Naive B cell (primary cell): Measurements from ENCODE around the gene DROSHA. TPM values are rescaled to one million over a fixed set of nuclear protein-coding genes. Genes with fewer than 3 reads are reported as not detected.
A peak's percentile ranks its signal among the peaks of the same experiment; 100 is the strongest.

Experiments
- ATAC-seq, 2 donors: fragments of 150-1000 bp; cut with Tn5 transposase; 2 replicates each; pipeline ENCODE4 v1.10.0; 2021; ENCODE audit warnings: low read depth in 2 of 2, mild to moderate bottlenecking in 2 of 2, moderate library complexity in 2 of 2
- DNase-seq: peaks from one replicate; pipeline ENCODE4 v3.0.0; 2022
- H3K27ac Mint-ChIP-seq, 6 donors: one replicate each; pipeline ENCODE4 v1.8.0; 2020 to 2022; ENCODE audit warnings: mild to moderate bottlenecking in 6 of 6, mixed read lengths in 6 of 6, moderate library complexity in 5 of 6, inconsistent platforms in 2 of 6
- H3K27me3 Mint-ChIP-seq, 3 donors: one replicate each; pipeline ENCODE4 v1.8.0; 2021 to 2022; ENCODE audit warnings: mixed read lengths in 3 of 3, mild to moderate bottlenecking in 1 of 3
- H3K36me3 Mint-ChIP-seq, 2 donors: one replicate each; pipeline ENCODE4 v1.8.0; 2020 to 2022; ENCODE audit warnings: mixed read lengths in 2 of 2, inconsistent platforms in 1 of 2, mild to moderate bottlenecking in 1 of 2
- H3K4me1 Mint-ChIP-seq, 3 donors: one replicate each; pipeline ENCODE4 v1.8.0; 2020 to 2022; ENCODE audit warnings: mixed read lengths in 3 of 3, inconsistent platforms in 1 of 3, mild to moderate bottlenecking in 1 of 3, moderate library complexity in 1 of 3
- H3K4me3 Mint-ChIP-seq, 8 donors: one replicate each; pipeline ENCODE4 v1.8.0; 2020 to 2022; ENCODE audit warnings: mild to moderate bottlenecking in 8 of 8, mixed read lengths in 8 of 8, moderate library complexity in 8 of 8, inconsistent platforms in 2 of 8
- H3K9me3 Mint-ChIP-seq, 7 donors: one replicate each; pipeline ENCODE4 v1.8.0; 2020 to 2022; ENCODE audit warnings: mixed read lengths in 7 of 7, mild to moderate bottlenecking in 5 of 7, inconsistent platforms in 2 of 7, moderate library complexity in 1 of 7
- polyA plus RNA-seq, 6 donors: library from polyadenylated mRNA; unstranded; fragments of 300-500 nt; fragmentation: Illumina TruSeq; gene quantifications; one replicate each; pipeline ENCODE4 v1.2.3, GENCODE V29; 2021; ENCODE audit warnings: low read depth in 6 of 6

DROSHA gene
- polyA plus RNA-seq, 6 donors from 2014 or later = 10.6 to 20.6 (median 13.8) TPM

DNA sequence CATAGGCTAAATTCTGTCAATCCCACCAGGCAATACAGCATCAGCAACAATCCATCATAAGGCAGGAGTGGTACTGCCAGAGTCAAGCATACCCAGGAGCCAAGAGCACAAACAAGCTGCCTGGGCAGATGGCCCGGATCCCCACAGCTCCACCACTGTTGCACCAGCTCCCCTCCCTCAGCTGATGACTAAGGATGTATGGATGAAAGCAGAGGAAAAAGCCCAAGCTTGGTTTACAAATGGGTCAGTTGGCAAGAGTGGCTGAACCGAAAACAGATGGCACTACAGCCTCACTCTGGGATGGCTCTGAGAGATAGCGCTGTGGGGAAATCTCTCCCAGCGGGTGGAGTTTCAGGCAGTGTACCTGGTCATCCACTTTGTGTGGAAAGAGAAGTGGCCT lies 29.4 kb downstream of the DROSHA start:
- H3K27me3 Mint-ChIP-seq = no peaks in the 10 kb centered on the region
- no peak overlapping the region for H3K4me3 Mint-ChIP-seq
- no peak for ATAC-seq
- H3K9me3 Mint-ChIP-seq = no peaks in the 10 kb centered on the region
- no peak overlapping the region for H3K27ac Mint-ChIP-seq
- peaks cover 0 to 5% (median 0%) of the 10 kb centered on the region in 3 donors for H3K4me1 Mint-ChIP-seq
- DNase-seq = no peak
- peaks cover 53 to 63% of the 10 kb centered on the region in 2 donors for H3K36me3 Mint-ChIP-seq

DNA sequence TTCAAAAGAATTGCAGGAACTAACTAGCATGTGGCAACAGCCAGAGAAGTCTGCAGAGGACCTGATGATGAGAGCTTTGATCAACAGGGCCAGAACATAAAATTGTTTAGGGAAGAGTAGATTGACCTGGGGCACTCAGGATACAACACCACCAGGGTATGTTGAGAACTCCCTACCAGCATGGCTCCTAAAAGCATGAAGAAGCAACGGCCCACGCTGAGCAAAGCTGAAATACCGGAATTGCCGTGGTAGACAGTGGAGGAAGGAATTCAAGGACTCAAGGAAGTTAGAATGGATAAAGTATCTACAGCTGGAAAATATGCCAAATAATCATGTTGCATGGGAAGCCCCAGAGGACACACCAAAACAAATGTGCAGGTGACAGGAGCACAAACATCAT lies 31.6 kb downstream of the DROSHA start:
- Mint-ChIP-seq H3K4me1 (peaks cover 0 to 5% (median 0%) of the 10 kb centered on the region in 3 donors), H3K27ac (no peak overlapping the region), H3K36me3 (peaks cover 62 to 68% of the 10 kb centered on the region in 2 donors), H3K27me3 (no peaks in the 10 kb centered on the region), H3K9me3 (no peaks in the 10 kb centered on the region), H3K4me3 (no peak overlapping the region)
- ATAC-seq (no peak), DNase-seq (no peak)

DNA sequence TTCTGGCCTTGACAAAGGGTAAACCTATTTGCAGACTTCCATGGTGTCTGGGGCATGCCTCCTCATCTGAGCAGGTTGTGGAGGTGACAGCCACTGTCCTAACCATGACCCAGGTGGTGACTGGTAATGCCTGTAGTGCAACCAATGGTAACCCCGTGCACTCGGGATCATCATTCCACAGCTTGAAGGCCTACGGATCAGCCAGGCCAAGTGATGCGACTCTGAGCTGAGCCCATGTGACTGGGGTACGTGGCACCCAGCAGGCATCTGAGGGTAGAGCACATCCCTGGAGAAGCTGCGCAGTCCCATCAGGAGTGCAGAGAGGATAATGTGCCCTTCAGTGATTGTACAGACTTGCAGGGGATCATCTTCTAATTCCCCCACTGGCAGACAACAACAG lies 35.0 kb downstream of the DROSHA start:
- Mint-ChIP-seq H3K9me3 (no peaks in the 10 kb centered on the region), H3K36me3 (peaks cover 49 to 64% of the 10 kb centered on the region in 2 donors), H3K4me1 (no peaks in the 10 kb centered on the region), H3K4me3 (no peak overlapping the region), H3K27me3 (no peaks in the 10 kb centered on the region), H3K27ac (no peak overlapping the region)
- ATAC-seq (no peak), DNase-seq (no peak)

DNA sequence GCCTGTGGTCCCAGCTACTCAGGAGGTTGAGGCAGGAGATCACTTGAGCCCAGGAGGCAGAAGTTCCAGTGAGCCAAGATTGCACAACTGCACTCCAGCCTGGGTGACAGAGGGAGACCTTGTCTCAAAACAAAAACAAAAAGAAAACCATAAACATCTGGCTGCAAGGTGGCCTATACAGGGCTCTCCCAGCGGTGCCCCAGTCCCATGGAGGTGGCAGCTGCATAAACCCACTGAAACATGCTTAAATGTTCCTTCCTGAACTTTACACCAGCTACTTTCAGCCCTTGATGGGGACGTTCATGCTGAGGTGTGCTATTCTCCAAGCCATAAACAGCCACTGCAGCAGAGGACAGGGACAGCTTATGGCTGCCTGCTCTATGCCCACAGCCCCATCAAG lies 35.6 kb downstream of the DROSHA start:
- Mint-ChIP-seq H3K4me3 (no peak overlapping the region), H3K27ac (no peak overlapping the region), H3K4me1 (no peaks in the 10 kb centered on the region), H3K9me3 (no peaks in the 10 kb centered on the region), H3K27me3 (no peaks in the 10 kb centered on the region), H3K36me3 (peaks cover 51 to 64% of the 10 kb centered on the region in 2 donors)
- ATAC-seq (no peak), DNase-seq (no peak)

DNA sequence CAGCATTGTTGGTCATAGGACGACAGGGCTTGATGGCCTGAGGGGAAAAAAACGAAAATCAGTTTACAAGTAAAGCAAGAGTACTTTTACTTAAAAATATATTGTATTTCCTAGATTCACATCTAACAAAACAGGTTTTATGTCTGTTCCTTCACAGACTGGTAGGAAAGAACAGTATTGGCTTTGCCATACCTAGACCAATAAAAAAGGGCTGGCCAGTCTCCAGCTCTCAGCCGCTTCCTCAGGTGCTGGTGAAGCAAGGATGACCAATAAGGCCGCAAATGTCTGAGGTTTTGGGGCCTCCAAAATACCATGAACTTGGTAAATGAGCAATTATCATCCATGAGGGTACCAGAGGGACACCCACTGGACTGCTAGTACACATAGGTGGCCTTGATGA lies 36.6 kb downstream of the DROSHA start:
- DNase-seq = no peak
- Mint-ChIP-seq H3K4me1 (no peaks in the 10 kb centered on the region), H3K27ac (no peak overlapping the region), H3K4me3 (no peak overlapping the region), H3K36me3 (peaks cover 54 to 59% of the 10 kb centered on the region in 2 donors), H3K9me3 (no peaks in the 10 kb centered on the region), H3K27me3 (no peaks in the 10 kb centered on the region)
- no peak for ATAC-seq

DNA sequence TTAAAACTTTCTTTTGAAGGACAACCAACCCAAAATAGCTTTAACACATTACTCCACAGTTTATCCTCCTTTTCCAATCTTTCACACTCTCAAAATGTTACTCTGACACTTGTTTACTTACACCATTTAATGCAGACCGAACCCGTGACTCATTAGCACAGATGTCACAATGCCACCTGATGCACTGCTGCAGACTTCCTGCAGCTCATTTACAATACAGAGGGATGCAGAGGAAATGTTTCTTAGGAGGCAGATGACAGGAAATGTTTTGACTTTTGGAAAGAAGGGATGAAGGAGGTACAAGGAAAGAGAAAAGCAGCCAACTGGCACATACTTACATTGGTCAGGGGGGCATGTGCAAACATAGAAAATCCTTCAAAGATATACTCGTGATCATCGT lies 39.0 kb downstream of the DROSHA start:
- ATAC-seq = no peak
- no peak overlapping the region for H3K4me3 Mint-ChIP-seq
- peaks cover 43 to 54% of the 10 kb centered on the region in 2 donors for H3K36me3 Mint-ChIP-seq
- no peak for DNase-seq
- no peaks in the 10 kb centered on the region for H3K9me3 Mint-ChIP-seq
- H3K27ac Mint-ChIP-seq = no peak overlapping the region
- no peaks in the 10 kb centered on the region for H3K4me1 Mint-ChIP-seq
- H3K27me3 Mint-ChIP-seq = no peaks in the 10 kb centered on the region

DNA sequence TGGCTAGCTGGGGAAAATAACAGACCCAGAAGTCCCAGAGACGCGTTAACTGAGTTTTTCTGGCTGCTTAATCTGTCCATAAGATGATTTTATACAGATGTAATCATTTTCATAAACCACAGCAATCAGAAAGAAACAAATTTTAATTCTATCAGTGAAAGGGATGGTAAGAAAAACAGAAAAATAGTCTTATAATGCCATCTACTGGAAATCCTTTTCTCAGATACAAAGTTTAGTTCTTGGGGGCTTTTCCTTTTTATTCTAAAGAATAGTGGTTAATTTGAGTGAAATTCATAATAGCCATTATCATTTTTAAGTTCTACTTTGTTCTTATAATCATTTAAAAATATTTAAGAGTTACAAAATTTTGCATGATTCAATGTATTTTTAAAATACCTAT lies 44.4 kb downstream of the DROSHA start:
- DNase-seq (no peak), ATAC-seq (no peak)
- Mint-ChIP-seq H3K27me3 (no peaks in the 10 kb centered on the region), H3K4me3 (no peak overlapping the region), H3K4me1 (no peaks in the 10 kb centered on the region), H3K9me3 (no peaks in the 10 kb centered on the region), H3K36me3 (peaks cover 19 to 50% of the 10 kb centered on the region in 2 donors), H3K27ac (no peak overlapping the region)

DNA sequence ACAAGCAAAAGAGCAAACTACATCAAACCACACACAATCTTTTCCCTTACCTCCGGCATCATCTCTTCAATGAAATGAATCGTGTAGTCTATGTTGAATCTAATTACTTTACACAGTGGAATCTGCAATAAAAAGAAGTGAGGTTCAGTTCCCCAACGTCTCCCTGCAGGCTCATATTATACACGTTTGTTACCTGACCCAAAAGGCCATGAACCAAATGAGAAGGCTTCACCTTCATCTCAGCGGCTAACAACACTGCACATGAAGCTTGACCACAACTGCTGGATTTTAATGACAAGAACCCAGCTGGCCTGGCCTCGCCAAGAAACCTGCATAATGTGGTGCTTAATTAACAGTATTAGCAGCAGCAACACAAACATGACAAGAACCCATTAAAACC lies 45.5 kb downstream of the DROSHA start:
- no peak for ATAC-seq

DNA sequence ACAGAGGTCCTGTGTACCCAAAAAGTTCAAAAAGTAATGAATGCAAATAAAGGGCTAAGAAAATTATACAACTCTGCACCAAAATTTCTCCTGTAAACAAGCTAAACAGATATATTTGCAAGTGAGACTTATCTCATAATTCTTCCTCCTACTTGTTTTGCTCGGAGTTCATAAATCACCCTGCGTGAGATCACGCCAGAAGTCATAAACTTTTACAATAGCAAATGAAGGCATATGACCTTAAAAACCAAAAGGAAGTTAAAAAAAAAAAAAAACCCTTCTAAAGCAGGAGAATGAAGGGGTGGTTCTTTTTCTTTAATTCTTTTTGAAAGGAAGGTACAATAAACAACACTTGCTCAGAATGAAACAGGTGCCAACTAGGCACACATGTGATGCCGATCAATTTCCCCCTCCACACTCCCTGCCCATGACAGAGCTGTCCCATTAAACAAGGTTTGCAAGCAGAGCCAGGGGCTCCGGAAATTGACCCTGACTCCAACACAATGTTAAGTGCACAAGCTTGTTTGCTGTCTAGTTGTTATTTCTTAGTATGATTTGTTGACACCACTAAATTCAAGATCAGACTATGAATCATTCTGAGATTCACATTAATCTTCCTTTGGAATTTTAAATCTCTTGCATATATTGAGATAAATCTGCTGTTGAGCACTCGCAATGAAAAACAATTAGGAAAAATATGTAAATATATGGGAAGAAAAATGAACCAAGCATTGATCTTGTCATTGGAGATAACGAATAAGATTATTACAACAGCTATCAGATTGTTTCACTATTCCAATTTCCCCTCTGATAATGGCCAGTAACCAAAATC lies 46.3 kb downstream of the DROSHA start:
- ATAC-seq (no peak), DNase-seq (no peak)
- Mint-ChIP-seq H3K36me3 (peaks cover 28 to 57% of the 10 kb centered on the region in 2 donors), H3K4me1 (no peaks in the 10 kb centered on the region), H3K27ac (no peak overlapping the region), H3K27me3 (no peaks in the 10 kb centered on the region), H3K9me3 (no peaks in the 10 kb centered on the region), H3K4me3 (no peak overlapping the region)

More for the DNA sequence above, 45.5 kb downstream of the DROSHA start:
- H3K4me1 Mint-ChIP-seq = no peaks in the 10 kb centered on the region
- no peak for DNase-seq
- H3K27ac Mint-ChIP-seq = no peak overlapping the region
- H3K27me3 Mint-ChIP-seq = no peaks in the 10 kb centered on the region
- H3K9me3 Mint-ChIP-seq = no peaks in the 10 kb centered on the region
- H3K36me3 Mint-ChIP-seq = peaks cover 25 to 54% of the 10 kb centered on the region in 2 donors
- no peak overlapping the region for H3K4me3 Mint-ChIP-seq

DNA sequence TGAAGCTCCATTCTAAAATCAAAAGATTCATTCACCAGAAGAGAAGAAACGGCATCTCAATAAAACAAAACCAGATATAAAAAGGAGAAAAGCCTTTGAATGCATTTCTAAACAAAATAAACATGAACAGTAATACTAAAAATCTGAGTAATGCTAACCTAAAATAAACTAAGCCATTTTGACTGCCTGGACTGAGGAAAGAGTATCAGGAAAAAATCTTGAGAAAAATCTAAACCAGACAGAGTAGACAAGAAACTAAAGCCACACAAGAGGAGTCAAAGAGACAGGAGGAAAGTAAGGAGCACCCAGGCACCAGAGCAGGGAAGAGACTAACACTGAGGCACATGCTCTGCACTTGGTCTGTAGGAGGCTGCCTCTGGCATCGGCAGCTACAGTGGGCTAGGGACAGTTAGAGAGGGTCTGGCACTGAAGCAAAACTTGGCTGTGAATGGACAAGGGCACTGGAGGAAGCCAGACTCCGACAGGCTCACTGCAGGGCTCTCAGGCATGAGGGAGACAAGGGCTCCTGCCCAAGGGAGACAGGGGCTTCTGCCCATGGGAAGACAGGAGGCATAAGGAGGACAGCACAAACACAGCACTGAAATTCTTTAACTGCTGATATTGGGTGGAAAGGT lies 50.2 kb downstream of the DROSHA start:
- H3K27me3 Mint-ChIP-seq = no peaks in the 10 kb centered on the region
- peaks cover 20 to 54% of the 10 kb centered on the region in 2 donors for H3K36me3 Mint-ChIP-seq
- no peaks in the 10 kb centered on the region for H3K4me1 Mint-ChIP-seq
- ATAC-seq = no peak
- peak overlapping the region in 1 of 6 donors; percentile 30 for H3K27ac Mint-ChIP-seq
- H3K4me3 Mint-ChIP-seq = no peak overlapping the region
- H3K9me3 Mint-ChIP-seq = no peaks in the 10 kb centered on the region
- DNase-seq = no peak

DNA sequence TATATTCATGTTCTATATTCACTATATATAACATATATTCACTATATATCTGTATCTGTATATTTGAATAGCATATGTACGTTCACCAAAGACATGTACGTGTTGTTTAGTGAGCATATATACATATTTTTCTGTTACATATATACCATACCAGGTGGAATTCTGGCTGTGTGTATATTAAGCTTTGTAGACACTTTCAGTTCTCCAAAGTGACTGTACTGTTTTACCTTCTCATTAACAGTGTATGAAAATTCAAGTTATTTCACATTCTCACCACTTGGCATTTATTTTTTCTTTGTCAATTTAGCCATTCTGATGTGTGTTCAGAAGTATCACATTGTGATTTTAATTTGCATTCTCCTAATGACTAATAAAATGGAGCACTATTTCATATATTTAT lies 52.2 kb downstream of the DROSHA start:
- Mint-ChIP-seq H3K9me3 (no peaks in the 10 kb centered on the region), H3K27ac (no peak overlapping the region), H3K4me3 (no peak overlapping the region), H3K36me3 (peaks cover 30 to 45% of the 10 kb centered on the region in 2 donors), H3K27me3 (no peaks in the 10 kb centered on the region), H3K4me1 (no peaks in the 10 kb centered on the region)
- DNase-seq (no peak), ATAC-seq (no peak)

DNA sequence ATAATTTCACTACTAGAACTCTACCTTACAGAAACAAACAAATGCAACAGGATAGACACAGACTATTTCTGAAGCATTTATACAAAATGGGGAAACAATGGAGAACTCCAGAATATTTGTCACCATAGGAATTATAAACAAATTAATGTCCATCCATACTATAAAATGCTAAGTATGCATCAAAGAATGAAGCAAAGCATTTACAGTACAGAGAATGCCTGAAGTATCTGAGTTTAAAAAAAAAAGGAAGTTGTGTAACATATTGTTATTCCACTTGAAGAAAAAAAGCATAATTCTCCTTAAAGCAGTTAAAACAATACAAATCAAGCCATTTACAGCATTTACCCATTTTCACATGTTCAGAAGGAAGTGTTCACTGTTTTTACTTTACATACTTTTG lies 53.0 kb downstream of the DROSHA start:
- H3K4me1 Mint-ChIP-seq = no peaks in the 10 kb centered on the region
- peaks cover 30 to 41% of the 10 kb centered on the region in 2 donors for H3K36me3 Mint-ChIP-seq
- H3K9me3 Mint-ChIP-seq = no peaks in the 10 kb centered on the region
- ATAC-seq = no peak
- H3K27me3 Mint-ChIP-seq = no peaks in the 10 kb centered on the region
- H3K4me3 Mint-ChIP-seq = no peak overlapping the region
- no peak overlapping the region for H3K27ac Mint-ChIP-seq
- DNase-seq = no peak

DNA sequence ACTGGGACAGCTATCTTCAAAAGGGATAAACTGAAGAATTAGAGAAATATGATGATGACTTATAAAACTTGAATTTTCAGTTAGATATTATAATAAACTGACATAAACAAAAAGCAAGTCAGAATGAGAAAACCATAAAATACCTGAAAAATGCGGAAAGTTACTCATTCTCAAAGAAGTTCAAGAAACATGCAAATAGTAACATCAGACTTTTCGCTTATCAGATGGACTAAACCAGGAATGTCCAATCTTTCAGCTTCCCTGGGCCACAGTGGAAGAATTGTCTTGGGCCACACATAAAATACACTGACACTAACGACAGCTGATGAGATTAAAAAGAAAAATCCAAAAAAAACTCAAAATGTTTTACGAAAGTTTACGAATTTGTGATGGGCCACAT lies 53.9 kb downstream of the DROSHA start:
- DNase-seq = no peak
- Mint-ChIP-seq H3K4me1 (peaks cover 0 to 5% (median 0%) of the 10 kb centered on the region in 3 donors), H3K27me3 (no peaks in the 10 kb centered on the region), H3K4me3 (no peak overlapping the region), H3K36me3 (peaks cover 34 to 41% of the 10 kb centered on the region in 2 donors), H3K9me3 (no peaks in the 10 kb centered on the region), H3K27ac (no peak overlapping the region)
- no peak for ATAC-seq

DNA sequence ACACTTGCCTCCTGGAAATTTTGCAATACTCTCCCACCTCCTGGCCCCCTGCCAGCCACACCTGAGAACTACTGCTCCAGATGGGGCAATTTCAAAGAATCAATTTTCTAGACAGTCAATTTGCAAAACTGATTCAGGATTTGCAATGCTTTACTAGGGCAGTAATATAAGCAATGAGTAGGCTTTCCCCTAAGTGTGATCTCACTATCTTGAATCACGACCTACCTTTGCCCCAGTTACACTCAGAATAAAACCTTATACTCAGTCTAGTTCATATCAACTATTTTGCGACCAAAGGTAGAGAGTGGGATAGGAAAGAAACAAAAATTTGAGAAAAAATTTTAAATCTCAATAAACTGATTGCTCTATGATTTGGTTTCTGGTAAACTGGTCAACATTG lies 54.4 kb downstream of the DROSHA start:
- DNase-seq (no peak), ATAC-seq (no peak)
- peaks cover 0 to 5% (median 0%) of the 10 kb centered on the region in 3 donors for H3K4me1 Mint-ChIP-seq
- H3K4me3 Mint-ChIP-seq = no peak overlapping the region
- H3K9me3 Mint-ChIP-seq = no peaks in the 10 kb centered on the region
- peaks cover 35 to 44% of the 10 kb centered on the region in 2 donors for H3K36me3 Mint-ChIP-seq
- H3K27me3 Mint-ChIP-seq = no peaks in the 10 kb centered on the region
- H3K27ac Mint-ChIP-seq = no peak overlapping the region
